Lower leg skin (tissue), 4 donors: Measurements from ENCODE around the gene ACKR3. TPM values are rescaled to one million over a fixed set of nuclear protein-coding genes. Genes with fewer than 3 reads are reported as not detected.

Experiments used
- DNase-seq, 2 donors: peaks; one replicate each; pipeline ENCODE4 v3.0.0-alpha.2; 2019; ENCODE audit warnings: low spot score in 2 of 2
- H3K4me3 ChIP-seq: fragments of 200-600 bp; sonication (generic); 2 replicates; pipeline ENCODE4 v1.5.1; 2017; ENCODE audit warnings: mild to moderate bottlenecking, low read depth; ENCODE audit not compliant: poor library complexity, severe bottlenecking
- CTCF ChIP-seq, 3 donors: fragments of 450-650 bp; IDR thresholded peaks; one replicate each; pipeline ENCODE4 v1.5.1; 2016; ENCODE audit warnings: antibody characterized with exemption in 3 of 3, mild to moderate bottlenecking in 3 of 3, moderate library complexity in 2 of 3
- POLR2A ChIP-seq, 2 donors: fragments of 450-650 bp; IDR thresholded peaks; one replicate each; pipeline ENCODE4 v1.6.1; 2016 to 2017; ENCODE audit warnings: antibody characterized with exemption in 2 of 2, mild to moderate bottlenecking in 1 of 2, moderate library complexity in 1 of 2
- WGBS, 2 donors: methylation state at CpG; one replicate each; pipeline ENCODE4 v1.1.5; 2018; 5-methylcytosine and 5-hydroxymethylcytosine counted together
- intact Hi-C: fragments of 100-400 bp; cut with DNase I; formaldehyde crosslinking; loops from one replicate; pipeline ENCODE4 v1.15.0; 2023; ENCODE audit warnings: low total_unique reads
- total RNA-seq, 4 donors: library from RNA; depleted of rRNA; stranded (reverse); fragments of >200 nt; gene quantifications; one replicate each; pipeline ENCODE4 v1.1.0, GENCODE V29; 2016

The ACKR3 gene
- total RNA-seq, 4 donors from 2014 or later, result 6.7 to 25.0 (median 16.7) TPM

- TF ChIP-seq POLR2A (IDR thresholded peaks at IDR 0.05) (no peak), CTCF (IDR thresholded peaks at IDR 0.05) (no peak)
- no peak overlapping the region for H3K4me3 ChIP-seq
- DNase-seq, result no peak
- WGBS, 2 donors, result 84 to 88% methylated on average over 6 of the region's 6 CpGs
- intact Hi-C loops, result no loop called here
Measured at GRCh38 chr2:236558993-236559978, 10.3 kb upstream of the ACKR3 start.

- 85 to 93% methylated on average over 3 of the region's 3 CpGs for WGBS, 2 donors
- intact Hi-C loops, result no loop called here
- DNase-seq, result no peak
- TF ChIP-seq CTCF (IDR thresholded peaks at IDR 0.05), result no peak
- TF ChIP-seq POLR2A (IDR thresholded peaks at IDR 0.05), result no peak
- H3K4me3 ChIP-seq, result no peak overlapping the region
Measured at GRCh38 chr2:236561874-236562273, 7.8 kb upstream of the ACKR3 start.

- WGBS, 2 donors, result 82 to 86% methylated on average over 5 of the region's 5 CpGs
- no peak overlapping the region for H3K4me3 ChIP-seq
- intact Hi-C loops, result no loop called here
- TF ChIP-seq POLR2A (IDR thresholded peaks at IDR 0.05), result no peak
- TF ChIP-seq CTCF (IDR thresholded peaks at IDR 0.05), result no peak
- DNase-seq, result no peak
Measured at GRCh38 chr2:236562434-236562833, 7.2 kb upstream of the ACKR3 start.

- no peak for DNase-seq
Measured at GRCh38 chr2:236563953-236564352, 5.7 kb upstream of the ACKR3 start.

GRCh38 chr2:236565212-236565611 lies 4.4 kb upstream of the ACKR3 start:
- DNase-seq, result no peak
- TF ChIP-seq CTCF (IDR thresholded peaks at IDR 0.05) (no peak), POLR2A (IDR thresholded peaks at IDR 0.05) (no peak)
- intact Hi-C loops, result no loop called here
- WGBS, 2 donors, result 70 to 76% methylated on average over 3 of the region's 3 CpGs
- H3K4me3 ChIP-seq, result no peak overlapping the region

More at GRCh38 chr2:236563953-236564352, 5.7 kb upstream of the ACKR3 start:
- intact Hi-C loops, result no loop called here
- TF ChIP-seq POLR2A (IDR thresholded peaks at IDR 0.05), result no peak
- TF ChIP-seq CTCF (IDR thresholded peaks at IDR 0.05), result no peak
- 95 to 100% methylated on average over 4 of the region's 4 CpGs for WGBS, 2 donors
- no peak overlapping the region for H3K4me3 ChIP-seq
